HepG2 (cell line): ENCODE results near the gene KIRREL3. TPM values are rescaled to one million over a fixed set of nuclear protein-coding genes. Genes with fewer than 3 reads are reported as not detected.

Experiments
- ATAC-seq: fragments of 200-7000 bp; cut with Tn5 transposase; 3 replicates; pipeline ENCODE4 v1.9.1; 2020; ENCODE audit warnings: mild to moderate bottlenecking, moderate library complexity
- BruUV-seq: library from RNA; stranded (reverse); fragments of 400-500 nt; replicated peaks from 2 replicates; lab custom pipeline; 2021; lab: Mats Ljungman, UMichigan
- CTCF ChIA-PET: fragments of 300-600 bp; formaldehyde crosslinking; extraction: SDS; loops from one replicate; lab custom pipeline; 2021; ENCODE audit warnings: low total read pairs, inconsistent platforms, low intra/inter-chr PET ratio; lab: Yijun Ruan, JAX
- POLR2A ChIA-PET: fragments of 350-600 bp; sonication (Branson Sonifier 250); formaldehyde crosslinking; loops from one replicate; lab custom pipeline; 2020; ENCODE audit warnings: antibody characterized with exemption, inconsistent platforms; lab: Yijun Ruan, JAX
- DNase-seq: peaks from one replicate; pipeline ENCODE4 v3.0.0-alpha.2; 2015; ENCODE audit warnings: low spot score
- FAIRE-seq: peaks from 3 replicates; lab custom pipeline; 2011; peaks lifted over from hg19 to GRCh38; lab: Jason Lieb, UNC
- H2AFZ ChIP-seq: one replicate; pipeline ENCODE4 v1.6.1; 2011; ENCODE audit warnings: low read length, inconsistent platforms
- H3K27ac ChIP-seq: fragments of 300-600 bp; 3 replicates; pipeline ENCODE4 v1.8.0; 2011; ENCODE audit warnings: mixed run types, mild to moderate bottlenecking, mixed read lengths, low read length, inconsistent platforms; ENCODE audit not compliant: insufficient read depth; ENCODE audit errors: extremely low read length
- H3K27me3 ChIP-seq, 2 experiments: fragments of 200-600 bp in 1 of 2; 2 replicates in 1 of 2; 3 replicates in 1 of 2; pipeline versions ENCODE4 v1.6.0 to v1.8.0; 2011; ENCODE audit warnings: low read length in 2 of 2, mild to moderate bottlenecking in 2 of 2, moderate library complexity in 2 of 2, inconsistent platforms in 1 of 2; ENCODE audit not compliant: insufficient read depth in 2 of 2, control insufficient read depth in 1 of 2
- H3K36me3 ChIP-seq, 2 experiments: fragments of 200-600 bp in 1 of 2; replicated peaks in 1 of 2; 2 replicates in 1 of 2; 3 replicates in 1 of 2; pipeline versions ENCODE4 v1.5.1 to v1.8.0; 2011; ENCODE audit warnings: low read length in 2 of 2, inconsistent platforms in 1 of 2; ENCODE audit not compliant: insufficient read depth in 2 of 2, control insufficient read depth in 1 of 2
- H3K4me1 ChIP-seq: 2 replicates; pipeline ENCODE4 v1.5.1; 2012; ENCODE audit warnings: low read length, inconsistent platforms; ENCODE audit not compliant: insufficient read depth
- H3K4me2 ChIP-seq: 2 replicates; pipeline ENCODE4 v1.6.0; 2011; ENCODE audit warnings: low read depth, low read length, inconsistent platforms
- H3K4me3 ChIP-seq, 3 experiments: fragments of 200-600 bp in 1 of 3; sonication (generic), shearing (Covaris generic) in 1 of 3; replicated peaks in 1 of 3; 2 replicates each; pipeline ENCODE4 v1.5.1; 2011 to 2016; ENCODE audit warnings: low read length in 3 of 3, inconsistent platforms in 2 of 3, low read depth in 2 of 3, mild to moderate bottlenecking in 2 of 3, control low read depth in 1 of 3, mixed read lengths in 1 of 3; ENCODE audit not compliant: insufficient read depth in 1 of 3
- H3K79me2 ChIP-seq: one replicate; pipeline ENCODE4 v1.6.1; 2011; ENCODE audit warnings: low read length, inconsistent platforms; ENCODE audit not compliant: insufficient read depth
- H3K9ac ChIP-seq: 2 replicates; pipeline ENCODE4 v1.6.0; 2011; ENCODE audit warnings: mild to moderate bottlenecking, low read depth, low read length, inconsistent platforms; ENCODE audit not compliant: insufficient read depth
- H3K9me3 ChIP-seq: 2 replicates; pipeline ENCODE4 v1.5.1; 2012; ENCODE audit warnings: mild to moderate bottlenecking, low read length
- H4K20me1 ChIP-seq: 2 replicates; pipeline ENCODE4 v1.6.0; 2011; ENCODE audit warnings: inconsistent platforms, mild to moderate bottlenecking, low read length, moderate library complexity; ENCODE audit not compliant: insufficient read depth
- GTF3A ChIP-seq: sonication (generic); formaldehyde crosslinking; conservative IDR thresholded peaks from 2 replicates; pipeline ENCODE4 v1.4.0; 2020; ENCODE audit warnings: mild to moderate bottlenecking, missing genetic modification reagents
- IKZF4 ChIP-seq: sonication (generic); formaldehyde crosslinking; IDR thresholded peaks from 2 replicates; pipeline ENCODE4 v1.5.1; 2020; ENCODE audit warnings: borderline replicate concordance, mild to moderate bottlenecking, low read depth, missing genetic modification reagents; ENCODE audit errors: not compliant biosample characterization
- MLLT10 ChIP-seq: sonication (generic); formaldehyde crosslinking; IDR thresholded peaks from 2 replicates; pipeline ENCODE4 v1.4.0; 2020; ENCODE audit warnings: missing genetic modification reagents
- RFXAP ChIP-seq: sonication (generic); formaldehyde crosslinking; IDR thresholded peaks from 2 replicates; pipeline ENCODE4 v1.4.0; 2020; ENCODE audit warnings: missing genetic modification reagents, borderline replicate concordance
- TP53 ChIP-seq: sonication (generic); formaldehyde crosslinking; conservative IDR thresholded peaks from 2 replicates; pipeline ENCODE4 v1.4.0; 2020; ENCODE audit warnings: missing genetic modification reagents
- ZNF24 ChIP-seq: fragments of 450-650 bp; IDR thresholded peaks from 2 replicates; pipeline ENCODE4 v1.6.1; 2017; ENCODE audit warnings: antibody characterized with exemption, mild to moderate bottlenecking
- ZNF468 ChIP-seq: sonication (generic); formaldehyde crosslinking; IDR thresholded peaks from 2 replicates; pipeline ENCODE4 v1.8.0; 2022; ENCODE audit warnings: mild to moderate bottlenecking, moderate library complexity, missing genetic modification reagents
- ZNF550 ChIP-seq: sonication (generic); formaldehyde crosslinking; IDR thresholded peaks from 2 replicates; pipeline ENCODE4 v1.4.0; 2020; ENCODE audit warnings: mild to moderate bottlenecking, missing genetic modification reagents, borderline replicate concordance
- ZNF589 ChIP-seq: sonication (generic); formaldehyde crosslinking; conservative IDR thresholded peaks from 2 replicates; pipeline ENCODE4 v1.8.0; 2022; ENCODE audit warnings: mild to moderate bottlenecking, moderate library complexity, missing genetic modification reagents
- ZNF792 ChIP-seq: IDR thresholded peaks from 2 replicates; pipeline ENCODE4 v1.6.1; 2016
- WGBS: methylation state at CpG from one replicate; pipeline ENCODE4 v1.1.6; 2017; ENCODE audit warnings: low lambda C conversion rate; 5-methylcytosine and 5-hydroxymethylcytosine counted together
- in situ Hi-C: cut with HindIII; loops from 2 replicates; pipeline ENCODE4 v1.10.0; 2017; ENCODE audit warnings: low pct_unique_long_range_greater_than_20kb; ENCODE audit not compliant: extremely low pct_ligation_motif_present
- intact Hi-C: fragments of 100-400 bp; cut with micrococcal nuclease; formaldehyde crosslinking; loops from one replicate; pipeline ENCODE4 v1.10.0; 2022; ENCODE audit not compliant: unreplicated experiment
- polyA plus RNA-seq, 8 experiments: library from polyadenylated mRNA; depleted of rRNA in 3 of 8; stranded (reverse) in 7 of 8; unstranded in 1 of 8; fragments of >200 nt; fragmentation: Illumina TruSeq in 4 of 8; extraction: Trizol in 4 of 8; gene quantifications; 2 replicates each; pipeline versions ENCODE4 v1.2.1 to v1.2.3, GENCODE V29; 2011 to 2016; ENCODE audit warnings: low read depth in 4 of 8, missing spikeins in 1 of 8, mixed read lengths in 1 of 8; ENCODE audit not compliant: insufficient read depth in 1 of 8
- total RNA-seq, 5 experiments: library from RNA; depleted of rRNA; stranded (reverse); fragments of >200 nt; fragmentation: Illumina TruSeq; extraction: Trizol; gene quantifications; 2 replicates each; pipeline ENCODE4 v1.2.3, GENCODE V29; 2016; ENCODE audit warnings: low read depth in 1 of 5
- TF ChIP-seq, protein P1 (sequence below): sonication (generic); formaldehyde crosslinking; IDR thresholded peaks from 2 replicates; pipeline ENCODE4 v1.9.0; 2021; ENCODE audit warnings: missing genetic modification reagents, mild to moderate bottlenecking, borderline replicate concordance
- TF ChIP-seq, protein P2 (sequence below): sonication (generic); formaldehyde crosslinking; IDR thresholded peaks from 2 replicates; pipeline ENCODE4 v1.4.0; 2020; ENCODE audit warnings: missing genetic modification reagents, borderline replicate concordance

Gene KIRREL3
- total and polyA plus RNA-seq, 2 of the 13 experiments (the other 11 are each of a cell fraction or from before 2014, with no cell fraction given), result not detected

DNA sequence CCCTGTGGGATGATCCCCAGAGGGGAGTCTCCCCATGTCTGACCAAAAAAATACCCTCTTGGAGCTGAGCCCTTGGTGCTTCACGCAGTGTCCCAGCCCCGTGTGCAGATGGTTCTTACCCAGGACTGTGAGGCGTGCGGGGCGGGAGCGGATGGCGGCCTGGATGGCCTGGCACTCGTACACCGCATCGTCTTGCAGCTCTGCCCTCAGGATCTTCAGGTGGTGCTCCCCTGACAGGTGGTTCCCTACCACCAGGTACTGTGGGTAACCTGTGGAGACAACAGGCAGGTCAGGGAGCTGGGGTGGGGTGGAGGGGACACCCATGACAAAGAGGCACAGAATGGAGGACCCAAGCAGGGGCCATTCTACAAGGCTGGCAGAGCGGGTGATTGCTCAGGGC is 479.4 kb downstream of the KIRREL3 start:
- Histone ChIP-seq H3K9me3 (no peaks in the 10 kb centered on the region), H3K27me3 (peaks cover 5 to 66% of the 10 kb centered on the region in 2 experiments), H2AFZ (no peak overlapping the region), H4K20me1 (no peaks in the 10 kb centered on the region), H3K4me1 (no peaks in the 10 kb centered on the region), H3K79me2 (no peaks in the 10 kb centered on the region), H3K4me2 (no peak overlapping the region), H3K36me3 (no peaks in the 10 kb centered on the region), H3K9ac (no peak overlapping the region), H3K4me3 (no peak overlapping the region), H3K27ac (no peak overlapping the region)
- intact Hi-C loops, result no loop called here
- ATAC-seq, result no peak
- DNase-seq, result no peak
- BruUV-seq, result no TSS peak
- FAIRE-seq, result no peak
- TF ChIP-seq, protein P1, sequence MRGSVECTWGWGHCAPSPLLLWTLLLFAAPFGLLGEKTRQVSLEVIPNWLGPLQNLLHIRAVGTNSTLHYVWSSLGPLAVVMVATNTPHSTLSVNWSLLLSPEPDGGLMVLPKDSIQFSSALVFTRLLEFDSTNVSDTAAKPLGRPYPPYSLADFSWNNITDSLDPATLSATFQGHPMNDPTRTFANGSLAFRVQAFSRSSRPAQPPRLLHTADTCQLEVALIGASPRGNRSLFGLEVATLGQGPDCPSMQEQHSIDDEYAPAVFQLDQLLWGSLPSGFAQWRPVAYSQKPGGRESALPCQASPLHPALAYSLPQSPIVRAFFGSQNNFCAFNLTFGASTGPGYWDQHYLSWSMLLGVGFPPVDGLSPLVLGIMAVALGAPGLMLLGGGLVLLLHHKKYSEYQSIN (CRISPR knock-in tag), result no peak
- TF ChIP-seq GTF3A (CRISPR knock-in tag), result no peak
- TF ChIP-seq ZNF792, result no peak
- no peak for TF ChIP-seq IKZF4
- TF ChIP-seq MLLT10 (CRISPR knock-in tag), result no peak
- TF ChIP-seq, protein P2, sequence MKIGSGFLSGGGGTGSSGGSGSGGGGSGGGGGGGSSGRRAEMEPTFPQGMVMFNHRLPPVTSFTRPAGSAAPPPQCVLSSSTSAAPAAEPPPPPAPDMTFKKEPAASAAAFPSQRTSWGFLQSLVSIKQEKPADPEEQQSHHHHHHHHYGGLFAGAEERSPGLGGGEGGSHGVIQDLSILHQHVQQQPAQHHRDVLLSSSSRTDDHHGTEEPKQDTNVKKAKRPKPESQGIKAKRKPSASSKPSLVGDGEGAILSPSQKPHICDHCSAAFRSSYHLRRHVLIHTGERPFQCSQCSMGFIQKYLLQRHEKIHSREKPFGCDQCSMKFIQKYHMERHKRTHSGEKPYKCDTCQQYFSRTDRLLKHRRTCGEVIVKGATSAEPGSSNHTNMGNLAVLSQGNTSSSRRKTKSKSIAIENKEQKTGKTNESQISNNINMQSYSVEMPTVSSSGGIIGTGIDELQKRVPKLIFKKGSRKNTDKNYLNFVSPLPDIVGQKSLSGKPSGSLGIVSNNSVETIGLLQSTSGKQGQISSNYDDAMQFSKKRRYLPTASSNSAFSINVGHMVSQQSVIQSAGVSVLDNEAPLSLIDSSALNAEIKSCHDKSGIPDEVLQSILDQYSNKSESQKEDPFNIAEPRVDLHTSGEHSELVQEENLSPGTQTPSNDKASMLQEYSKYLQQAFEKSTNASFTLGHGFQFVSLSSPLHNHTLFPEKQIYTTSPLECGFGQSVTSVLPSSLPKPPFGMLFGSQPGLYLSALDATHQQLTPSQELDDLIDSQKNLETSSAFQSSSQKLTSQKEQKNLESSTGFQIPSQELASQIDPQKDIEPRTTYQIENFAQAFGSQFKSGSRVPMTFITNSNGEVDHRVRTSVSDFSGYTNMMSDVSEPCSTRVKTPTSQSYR, result no peak
- no peak for TF ChIP-seq ZNF24
- no peak for TF ChIP-seq ZNF550 (CRISPR knock-in tag)
- TF ChIP-seq RFXAP, result no peak
- no peak for TF ChIP-seq ZNF589 (CRISPR knock-in tag)
- no peak for TF ChIP-seq TP53
- no peak for TF ChIP-seq ZNF468 (CRISPR knock-in tag)
- ChIA-PET POLR2A (no interaction called here), CTCF (no interaction called here)
- 36% methylated on average over 1 of the region's 11 CpGs for WGBS
- in situ Hi-C loops, result no loop called here
